ENCODE data around the gene LRRN4.

- TF ChIP-seq CTCF (IDR thresholded peaks at IDR 0.05; ENCODE audit: low read depth, low read length) (no peak), EZH2phosphoT487 (IDR thresholded peaks at IDR 0.05; ENCODE audit: low read depth) (no peak)
Measured at GRCh38 chr20:6026051-6026450, 27.8 kb downstream of the LRRN4 start.
